Stimulated activated CD4-positive, alpha-beta T cell treated with anti-CD3 and anti-CD28 coated beads, TNF-alpha, amount 100 ng/mL, for 24 hours (primary cell): Measurements from ENCODE around the gene GNAZ.

ENCODE experiments used
- DNase-seq, 3 experiments: peaks; one replicate each; pipeline ENCODE4 v3.0.0-alpha.2; 2020; ENCODE audit warnings: low read depth in 3 of 3

The GNAZ gene

DNA sequence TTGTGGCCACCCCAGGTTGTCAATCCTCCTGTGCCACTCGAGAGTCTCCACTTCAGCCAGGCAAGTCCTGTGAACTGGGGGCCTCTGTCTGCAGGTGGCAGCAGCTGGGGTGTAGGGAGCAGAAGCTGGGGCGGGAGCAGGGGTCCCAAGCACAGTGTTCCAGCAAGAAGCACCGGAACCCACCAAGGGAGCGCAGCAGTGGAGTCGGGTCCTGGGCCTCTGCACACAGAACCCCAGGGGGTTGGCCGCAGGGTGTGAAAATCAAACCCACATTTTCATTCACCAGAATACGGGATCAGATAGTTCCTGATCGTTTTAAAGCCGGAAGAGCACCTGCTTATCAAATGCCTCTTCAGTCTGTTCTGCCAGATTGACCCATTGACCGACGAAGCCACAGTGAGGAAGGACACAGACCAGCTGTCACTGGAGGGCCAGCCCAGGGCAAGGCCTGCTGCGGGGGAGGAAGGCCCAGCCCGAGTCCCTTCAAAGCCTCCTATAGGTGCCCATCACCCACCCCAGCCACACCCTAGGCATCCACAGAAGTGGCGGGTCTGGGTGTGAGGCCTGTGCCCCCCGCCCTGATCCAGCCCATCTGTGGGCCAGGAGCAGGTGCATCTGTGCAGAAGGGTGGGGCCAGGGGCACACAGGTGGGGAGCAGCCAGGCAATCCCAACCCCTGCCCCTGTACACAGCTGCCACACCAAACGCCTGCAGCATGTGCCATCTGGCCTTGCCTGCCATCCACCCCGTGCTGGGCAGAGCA is 37.3 kb downstream of the GNAZ start:
- no peak for DNase-seq

DNA sequence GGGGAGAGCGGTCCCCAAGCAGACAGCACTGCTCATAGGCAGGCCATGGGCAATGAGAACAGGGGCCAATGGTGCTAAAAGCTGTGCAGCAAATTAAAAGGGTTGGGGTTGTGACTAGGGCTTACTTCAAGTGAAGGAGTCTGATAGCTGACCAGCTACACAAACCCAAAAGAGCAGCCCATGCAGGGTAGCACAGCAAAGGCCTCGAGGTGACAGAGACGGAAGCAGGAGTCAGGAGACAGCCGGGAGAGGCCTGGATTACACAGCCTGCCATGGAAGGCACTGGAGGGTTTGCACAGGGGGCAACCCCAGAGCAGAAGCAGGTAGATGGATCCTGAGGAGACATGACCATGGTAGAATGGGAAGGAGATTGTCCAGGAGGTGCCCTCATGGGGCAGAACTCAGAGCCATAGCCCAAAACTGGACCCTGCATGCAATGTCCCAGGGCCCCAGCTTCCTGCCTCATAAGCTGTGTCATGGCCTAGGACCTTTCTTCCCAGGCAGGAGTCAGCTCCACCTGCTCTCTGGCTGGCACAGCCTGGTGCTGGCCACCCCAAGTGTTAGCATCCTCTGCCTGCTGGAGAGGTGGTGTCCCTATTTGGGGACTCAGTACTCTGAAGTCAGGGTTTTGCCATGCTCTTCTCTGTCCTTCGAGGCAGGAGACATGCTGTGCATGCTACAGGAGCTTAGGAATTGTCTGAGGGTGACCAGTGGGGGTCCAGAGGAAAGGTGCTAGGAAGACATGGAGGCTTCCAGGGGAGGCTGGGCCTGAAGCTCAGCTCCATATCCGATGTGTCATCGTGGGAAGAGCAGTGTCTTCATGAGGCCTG is 38.1 kb downstream of the GNAZ start:
- DNase-seq: no peak

DNA sequence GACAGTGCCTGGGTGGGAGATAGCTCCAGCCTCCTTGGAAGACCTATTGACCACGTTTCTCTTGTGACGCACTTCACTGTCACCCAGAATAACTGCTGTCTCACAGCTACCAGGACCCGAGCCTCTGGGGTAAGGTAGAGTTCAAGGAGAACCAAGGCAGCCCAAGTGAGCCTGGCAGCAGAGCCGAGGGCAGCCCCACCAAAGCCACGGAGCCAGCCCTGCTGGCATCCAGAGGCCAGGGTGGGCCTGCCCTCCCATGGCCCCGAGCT is 38.7 kb downstream of the GNAZ start:
- no peak for DNase-seq

DNA sequence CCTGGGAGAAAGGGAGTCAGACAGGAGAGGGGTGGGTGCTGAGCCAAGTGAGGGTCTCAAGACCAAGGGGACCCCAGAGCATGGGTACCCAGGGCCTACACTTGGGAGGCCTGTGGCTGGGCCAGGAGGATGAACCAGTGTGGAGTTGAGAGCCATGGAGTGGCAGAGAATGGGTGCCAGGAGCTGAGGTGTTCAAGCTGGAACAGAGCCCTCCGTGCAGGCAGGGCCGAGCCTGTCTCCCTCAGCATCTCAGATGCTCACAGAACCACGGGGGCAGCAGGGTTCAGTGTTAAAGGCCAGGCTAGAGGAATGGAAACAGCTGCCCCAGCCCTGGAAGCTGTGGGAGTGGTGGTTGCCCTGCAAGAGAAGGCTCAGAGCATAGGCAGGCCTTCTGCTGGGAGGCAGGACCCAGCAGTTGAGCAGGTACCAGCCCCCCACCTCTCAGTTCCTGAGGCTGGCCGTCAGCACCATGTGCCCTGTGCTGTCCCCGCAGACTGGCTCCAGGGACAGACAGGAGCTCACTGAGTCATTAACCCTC is 39.2 kb downstream of the GNAZ start:
- DNase-seq: no peak

DNA sequence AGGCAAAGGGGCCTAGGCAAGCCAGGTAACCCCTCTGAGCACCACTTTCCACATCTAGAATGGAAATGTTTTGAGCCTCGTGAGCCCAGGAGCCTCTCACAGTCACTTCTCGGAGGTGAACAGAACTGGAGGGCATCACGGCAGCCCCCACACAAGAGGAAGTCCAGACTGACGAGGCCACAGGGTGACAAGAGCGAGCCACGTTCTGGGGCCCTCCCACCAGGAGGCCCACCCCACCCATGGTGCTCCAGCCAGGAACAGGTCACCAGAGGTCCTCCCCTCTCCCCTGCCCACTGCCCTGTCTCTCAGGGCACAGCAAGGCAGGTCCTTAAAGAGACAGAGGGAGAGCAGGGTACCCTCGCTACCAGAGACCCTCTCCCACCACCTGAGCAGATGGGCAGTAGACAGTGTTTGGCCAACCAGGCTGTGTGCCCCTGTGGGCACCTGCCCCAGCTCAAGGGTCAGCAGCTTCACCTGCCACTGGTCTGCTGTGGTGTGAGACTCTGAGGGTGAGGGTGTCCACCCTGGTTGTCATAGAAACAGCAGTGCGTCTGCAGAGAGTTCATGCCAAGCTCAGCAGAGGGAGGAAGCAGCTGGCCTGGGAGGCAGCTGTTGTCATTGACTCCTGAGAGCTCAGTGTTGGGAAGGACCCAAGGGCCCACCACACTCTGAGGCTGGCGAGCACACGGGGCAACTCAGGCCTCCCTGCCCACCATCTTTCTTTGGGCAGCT is 40.0 kb downstream of the GNAZ start:
- DNase-seq: no peak

DNA sequence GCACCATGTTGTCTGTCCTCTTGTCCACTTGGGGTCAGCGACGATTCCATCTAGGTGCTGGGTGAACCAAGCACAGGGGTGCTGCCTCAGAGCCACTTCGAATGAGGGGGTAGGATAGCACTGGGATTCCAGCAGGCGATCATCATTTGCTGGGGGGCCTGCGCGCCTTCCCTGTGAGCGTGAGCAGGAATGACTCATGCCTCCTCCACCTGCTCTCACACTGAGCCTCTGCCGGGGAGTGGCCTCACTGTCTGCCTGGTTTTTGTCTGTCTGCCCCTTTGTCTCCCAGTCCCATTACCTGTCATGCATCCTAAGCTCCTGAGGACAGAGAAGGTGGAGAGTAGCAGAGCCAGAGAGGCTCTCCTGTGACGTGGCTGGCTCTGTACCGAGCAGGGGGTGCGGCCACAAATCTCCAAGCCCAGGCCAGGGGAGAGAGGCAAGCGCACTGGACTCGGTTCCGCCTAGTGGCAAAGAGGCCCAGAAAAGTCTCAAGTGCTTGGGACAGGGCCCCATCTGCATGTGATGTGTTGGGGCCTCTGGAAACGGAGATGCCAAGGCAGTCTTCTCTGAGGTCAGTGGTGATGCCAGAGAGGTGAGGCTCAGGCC is 40.7 kb downstream of the GNAZ start:
- DNase-seq: no peak

DNA sequence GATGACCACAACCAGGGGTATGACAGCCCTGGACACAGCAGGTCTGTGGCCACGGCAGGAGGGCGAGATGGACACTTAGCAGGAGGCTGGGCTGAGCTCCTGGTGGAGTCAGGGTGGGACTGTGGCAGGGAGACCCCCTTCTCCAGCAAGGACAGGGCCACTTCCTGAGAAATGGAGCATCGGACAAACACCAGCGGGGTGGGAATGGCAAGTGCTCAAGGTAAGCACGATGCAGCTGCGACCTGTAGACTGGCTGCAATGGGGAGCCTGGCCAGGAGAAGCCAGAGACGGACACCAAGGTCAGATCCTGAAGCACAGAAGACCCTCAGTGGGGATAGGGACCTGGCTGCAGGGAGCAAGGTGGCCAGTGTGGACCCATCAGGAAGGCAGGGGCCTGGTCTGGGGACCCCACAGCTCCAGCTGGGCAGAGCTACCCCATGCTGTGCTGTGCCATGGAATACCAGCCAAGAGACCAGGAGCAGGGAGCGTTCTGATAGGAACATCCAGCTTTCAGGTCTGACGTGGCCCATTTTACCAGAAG is 42.2 kb downstream of the GNAZ start:
- DNase-seq: no peak

DNA sequence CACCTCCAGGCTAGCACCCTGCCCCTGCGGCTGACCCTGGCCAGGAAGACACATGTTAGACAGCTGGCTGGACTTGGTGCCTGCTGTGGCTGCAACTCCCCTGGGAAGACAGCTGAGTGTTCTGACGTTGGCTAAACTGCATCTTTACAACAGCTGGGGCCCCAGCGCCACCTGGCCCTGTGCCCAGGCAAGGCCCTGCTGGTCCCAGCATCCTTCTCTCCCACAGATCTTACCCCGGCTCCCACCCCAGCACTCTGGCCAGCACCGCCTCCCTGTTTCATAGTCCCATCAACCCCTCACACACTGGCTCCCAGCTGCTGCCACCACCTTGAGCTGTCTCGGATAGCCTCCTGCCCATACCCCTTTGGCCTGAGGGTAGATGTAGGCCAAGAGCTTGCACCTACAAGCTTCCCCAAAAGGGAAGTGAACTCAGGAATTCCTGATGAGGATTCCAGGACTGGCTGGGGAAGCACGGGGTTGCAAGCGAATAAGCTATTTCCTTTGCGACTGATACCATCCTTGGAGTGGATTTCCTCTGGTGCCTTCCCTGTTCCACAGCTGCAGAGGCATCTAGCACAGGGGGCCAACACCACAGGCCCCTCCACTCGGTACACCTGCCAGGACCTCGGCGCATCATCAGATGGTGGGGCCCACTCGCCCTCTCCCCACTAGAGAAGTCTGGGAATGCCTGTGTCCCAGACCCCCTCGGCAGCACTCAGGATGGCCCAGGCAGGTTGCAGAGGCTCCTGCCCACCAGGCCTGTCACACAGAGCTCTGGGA is 42.9 kb downstream of the GNAZ start:
- no peak for DNase-seq

DNA sequence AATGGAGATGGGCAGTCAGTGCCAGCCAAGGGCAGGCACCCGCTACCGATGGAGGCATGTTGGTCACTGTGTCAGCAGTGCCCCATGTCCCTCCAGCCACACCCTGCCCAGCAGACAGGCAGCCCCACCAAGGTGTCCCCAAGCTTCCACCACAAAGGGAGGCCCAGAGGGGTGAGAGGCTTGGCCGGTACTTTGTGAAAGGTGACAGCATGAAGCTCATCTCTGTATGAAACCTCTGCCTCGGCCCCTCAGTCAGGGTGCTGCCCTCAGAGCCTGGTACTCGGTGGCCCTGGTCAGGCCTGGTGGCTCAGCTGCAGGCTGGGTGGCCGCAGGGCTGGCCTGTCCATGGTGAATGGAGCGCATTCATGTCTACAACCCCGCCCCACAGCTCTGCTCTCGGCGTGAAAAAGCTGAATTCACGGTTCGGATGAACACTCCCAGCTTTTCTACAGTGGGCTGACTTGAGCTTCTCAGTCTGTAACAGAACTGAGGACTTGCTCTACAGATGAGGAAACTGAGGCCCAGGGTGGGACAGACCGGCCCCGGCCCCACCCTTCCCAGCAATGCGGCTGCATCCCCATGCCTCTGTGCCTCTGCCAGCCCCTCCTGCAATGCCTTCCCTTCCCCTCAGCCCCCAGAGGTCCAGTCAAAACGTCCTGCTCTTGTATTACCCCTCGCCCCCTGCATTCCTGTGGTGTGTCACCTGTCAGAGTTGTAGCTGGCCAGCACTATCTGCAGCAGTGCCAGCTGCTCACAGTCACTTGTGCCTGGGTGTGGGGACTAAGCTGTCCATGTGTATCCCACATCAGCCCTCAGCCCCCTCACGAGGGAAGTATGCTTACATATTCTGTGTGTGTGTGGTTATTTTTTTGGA is 43.8 kb downstream of the GNAZ start:
- no peak for DNase-seq

DNA sequence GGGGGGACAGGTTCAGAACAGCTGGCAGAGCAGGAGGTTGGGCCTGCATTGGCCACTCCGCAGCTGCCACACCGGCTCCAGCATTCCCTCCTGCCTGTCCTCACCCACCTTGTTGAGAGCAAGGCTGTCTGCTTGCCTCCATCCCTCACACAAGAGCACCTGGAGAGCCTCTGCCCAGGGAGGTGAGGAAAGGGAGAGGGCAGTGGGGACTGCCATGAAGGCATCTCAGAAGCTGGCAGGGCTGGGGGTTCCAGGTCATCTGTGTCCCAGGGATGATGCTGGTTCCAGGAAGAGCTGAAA is 44.4 kb downstream of the GNAZ start:
- no peak for DNase-seq

DNA sequence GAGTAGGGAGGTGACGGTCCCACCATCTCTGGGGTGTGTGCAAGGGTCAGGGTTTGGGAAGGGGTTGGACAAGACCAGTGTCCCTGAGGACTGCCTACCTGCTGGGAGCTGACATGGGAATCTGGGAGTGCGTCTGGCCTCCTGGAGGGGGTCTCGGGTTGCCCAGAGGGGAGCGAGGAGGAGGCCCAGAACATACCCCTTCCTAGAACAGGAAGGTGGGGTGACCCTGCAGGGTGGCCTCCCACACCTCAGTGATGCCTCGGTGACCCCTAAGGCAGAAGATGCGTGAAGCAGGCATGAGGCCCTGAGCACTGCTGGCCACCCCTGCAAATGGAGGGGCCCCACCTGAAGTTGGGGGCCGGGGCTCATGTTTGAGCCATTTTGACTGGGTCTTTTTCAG is 45.0 kb downstream of the GNAZ start:
- DNase-seq: no peak

DNA sequence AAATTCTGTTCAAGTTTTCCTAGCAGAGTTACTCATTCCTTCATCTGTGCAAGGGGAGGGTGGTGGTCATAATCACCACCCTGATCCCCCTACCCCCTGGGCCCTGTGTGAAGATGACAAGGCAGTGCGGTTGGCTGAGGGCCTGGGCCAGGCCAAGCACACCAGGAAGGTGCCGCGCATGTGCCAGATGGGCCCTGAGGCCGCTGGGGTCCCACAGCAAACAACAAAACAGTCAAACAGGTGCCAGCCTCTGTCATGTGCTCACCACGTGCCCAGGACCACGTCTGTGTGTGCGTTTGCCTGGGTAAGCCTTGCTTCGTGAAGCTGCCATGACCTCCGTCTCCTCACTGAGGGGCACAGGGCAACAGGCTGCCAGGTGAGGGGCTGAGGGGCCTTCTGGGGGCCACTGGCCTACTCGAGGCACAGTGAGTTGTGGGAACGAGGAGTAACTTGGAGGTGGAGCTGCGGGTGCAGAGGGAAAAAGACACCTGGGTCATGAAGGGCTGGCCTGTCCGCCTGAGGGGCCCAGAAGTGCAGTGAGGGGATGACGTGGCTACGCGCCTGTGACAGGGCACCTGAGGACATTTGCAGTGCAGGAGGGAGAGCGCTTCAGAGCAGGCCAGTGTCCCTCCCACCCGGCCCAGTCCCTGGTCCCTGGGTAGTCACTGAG is 45.6 kb downstream of the GNAZ start:
- DNase-seq: no peak

DNA sequence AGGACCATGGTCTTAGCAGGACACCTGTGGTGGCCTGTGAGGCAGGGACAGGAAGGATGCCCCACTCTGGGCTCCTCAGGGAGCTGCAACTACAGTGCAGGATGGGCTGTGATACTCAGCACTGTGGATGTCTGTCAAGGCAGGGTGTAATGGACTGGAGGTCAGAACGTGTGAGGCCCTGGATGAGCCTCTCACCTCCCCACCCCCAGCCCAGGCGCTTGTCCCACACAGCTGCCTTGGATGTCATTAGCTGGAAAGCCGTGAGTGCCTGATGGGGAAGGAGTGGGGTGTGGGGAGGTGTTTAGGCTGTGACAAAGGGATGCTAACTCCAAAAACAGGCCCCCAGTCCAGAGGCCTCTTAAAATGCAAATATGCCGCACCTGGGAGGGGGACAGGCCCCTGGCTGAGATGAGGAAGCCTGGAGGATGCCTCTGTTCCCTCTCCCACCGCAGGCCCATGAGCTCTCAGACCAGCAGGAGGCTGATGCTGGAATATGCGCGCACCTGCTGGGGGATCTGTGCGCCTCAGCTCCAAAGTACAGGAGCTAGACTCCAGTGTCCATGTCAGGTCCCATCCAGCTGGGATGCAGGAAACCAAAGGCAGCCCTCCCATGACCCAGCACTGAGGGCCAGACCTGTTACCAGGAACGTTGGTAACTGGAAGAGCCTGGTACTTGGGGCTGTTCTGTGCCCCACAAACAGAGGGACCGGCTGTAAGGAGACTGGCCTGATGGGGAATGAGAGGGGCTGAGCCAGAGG is 46.4 kb downstream of the GNAZ start:
- DNase-seq: no peak

DNA sequence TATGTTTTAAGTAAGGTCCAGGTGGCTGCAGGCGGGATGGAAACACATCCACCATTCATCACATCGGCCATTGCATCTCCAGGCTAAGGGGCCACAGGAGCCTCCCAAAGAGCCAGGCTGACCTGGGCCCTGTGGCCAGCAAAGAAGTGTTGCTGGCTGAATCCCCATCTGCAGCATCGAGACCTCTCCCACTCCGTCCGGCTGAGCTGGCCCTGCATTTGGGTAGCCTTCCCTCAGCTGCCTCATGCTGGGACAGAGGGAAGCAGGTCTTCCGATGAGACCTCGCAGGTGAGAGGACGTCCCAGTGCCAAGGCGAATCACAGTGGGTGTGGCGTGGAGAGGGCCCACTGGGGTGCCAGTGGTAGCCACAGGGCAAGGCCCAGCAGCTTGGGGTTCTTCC is 47.0 kb downstream of the GNAZ start:
- no peak for DNase-seq

DNA sequence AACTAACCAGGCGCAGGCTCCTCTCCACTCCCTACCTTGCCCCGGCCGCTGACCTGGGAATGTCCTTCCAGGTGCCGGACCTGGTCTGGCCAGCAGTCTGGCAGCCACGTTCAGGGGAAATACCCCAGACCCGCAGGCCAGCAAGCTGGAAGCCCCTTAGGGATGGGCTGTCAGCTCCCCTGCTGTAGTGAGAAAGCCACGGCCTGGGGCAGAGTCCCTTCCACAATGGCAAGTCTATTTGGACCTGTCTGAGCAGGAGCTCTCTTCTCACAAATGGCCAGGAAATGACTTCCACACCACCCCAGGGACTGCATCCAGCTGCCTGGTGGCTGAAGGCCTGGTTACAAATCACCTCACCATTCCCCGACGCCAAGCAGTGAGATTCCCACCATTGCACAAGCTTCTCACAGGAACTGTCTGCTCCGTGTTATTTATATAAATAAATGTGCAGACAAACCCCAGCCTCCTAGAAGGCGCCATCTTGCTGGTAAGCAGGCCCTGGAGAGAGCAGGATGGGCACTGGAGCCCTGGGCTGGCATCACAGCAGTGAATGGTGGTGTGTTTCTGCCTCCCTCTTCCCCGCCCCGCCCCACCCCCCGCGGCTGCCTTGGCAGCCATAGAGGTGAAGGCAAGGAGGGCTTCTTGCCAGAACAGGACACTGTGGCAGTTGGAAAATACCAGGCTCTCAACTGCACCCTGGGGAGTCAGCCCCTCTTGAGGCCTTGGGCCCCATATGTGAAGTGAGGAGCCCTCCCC is 47.8 kb downstream of the GNAZ start:
- no peak for DNase-seq

DNA sequence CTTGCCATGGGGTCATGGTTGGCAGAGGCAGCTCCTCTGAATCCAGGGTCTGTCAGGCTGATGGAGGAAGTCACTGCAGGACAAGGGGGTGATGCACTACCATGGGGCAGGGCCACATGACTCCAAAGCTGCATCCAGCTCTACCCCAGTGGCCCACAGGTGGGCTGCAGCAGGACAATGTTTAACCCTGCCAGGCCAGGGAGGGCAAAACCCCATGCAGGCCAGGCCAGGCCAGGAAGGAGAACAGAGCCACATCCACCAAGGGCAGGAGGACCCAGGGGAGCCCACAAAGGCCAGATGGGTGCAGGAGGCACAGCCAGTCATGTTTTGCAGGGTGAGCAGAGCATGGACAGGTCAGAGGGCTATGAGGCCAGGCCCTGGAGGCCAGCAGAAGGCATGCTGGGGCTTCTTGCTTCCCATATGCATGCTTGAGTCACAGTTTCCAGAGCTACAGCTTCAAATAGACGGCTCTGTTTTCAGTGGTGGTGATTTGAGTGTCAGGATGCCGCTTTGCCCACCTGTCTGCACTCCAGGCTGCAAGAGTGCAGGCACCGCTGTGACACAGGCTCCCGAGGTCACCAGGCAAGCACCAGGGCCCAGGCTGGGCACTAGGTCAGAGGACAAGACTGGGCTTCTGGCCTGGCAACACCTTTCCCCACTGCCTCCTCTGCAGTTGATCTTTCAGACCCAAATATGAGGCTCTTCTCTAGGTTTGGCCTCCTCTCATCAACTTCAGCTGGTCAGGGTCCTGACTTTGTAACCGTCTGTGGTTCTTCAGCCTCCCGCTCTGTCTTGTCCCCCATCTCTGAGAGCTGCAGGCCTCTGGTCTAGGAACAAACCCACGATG is 48.6 kb downstream of the GNAZ start:
- DNase-seq: no peak
